Measurements from ENCODE around the gene SYTL1. TPM values are rescaled to one million over a fixed set of nuclear protein-coding genes. Genes with fewer than 3 reads are reported as not detected.

The SYTL1 gene
- total and polyA plus RNA-seq, 9 of the 15 experiments (the other 6 are each of a cell fraction or from before 2014, with no cell fraction given), result 0.04 to 9.3 (median 1.7) TPM

GRCh38 chr1:27383039-27383605 is 41.3 kb downstream of the SYTL1 start, which contains the start of gene CD164L2 (continued):
- TF ChIP-seq, protein P1, sequence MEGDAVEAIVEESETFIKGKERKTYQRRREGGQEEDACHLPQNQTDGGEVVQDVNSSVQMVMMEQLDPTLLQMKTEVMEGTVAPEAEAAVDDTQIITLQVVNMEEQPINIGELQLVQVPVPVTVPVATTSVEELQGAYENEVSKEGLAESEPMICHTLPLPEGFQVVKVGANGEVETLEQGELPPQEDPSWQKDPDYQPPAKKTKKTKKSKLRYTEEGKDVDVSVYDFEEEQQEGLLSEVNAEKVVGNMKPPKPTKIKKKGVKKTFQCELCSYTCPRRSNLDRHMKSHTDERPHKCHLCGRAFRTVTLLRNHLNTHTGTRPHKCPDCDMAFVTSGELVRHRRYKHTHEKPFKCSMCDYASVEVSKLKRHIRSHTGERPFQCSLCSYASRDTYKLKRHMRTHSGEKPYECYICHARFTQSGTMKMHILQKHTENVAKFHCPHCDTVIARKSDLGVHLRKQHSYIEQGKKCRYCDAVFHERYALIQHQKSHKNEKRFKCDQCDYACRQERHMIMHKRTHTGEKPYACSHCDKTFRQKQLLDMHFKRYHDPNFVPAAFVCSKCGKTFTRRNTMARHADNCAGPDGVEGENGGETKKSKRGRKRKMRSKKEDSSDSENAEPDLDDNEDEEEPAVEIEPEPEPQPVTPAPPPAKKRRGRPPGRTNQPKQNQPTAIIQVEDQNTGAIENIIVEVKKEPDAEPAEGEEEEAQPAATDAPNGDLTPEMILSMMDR (IDR thresholded peaks at IDR 0.05 in 2 of 3, conservative IDR thresholded peaks at IDR 0.05 in 1 of 3; ENCODE audit: insufficient read depth in 2 of 3, low read depth in 1 of 3, low read length in 3 of 3), result no peak
- TF ChIP-seq FUS (optimal IDR thresholded peaks at IDR 0.05; ENCODE audit: low read depth, low read length), result no peak
- no peak for TF ChIP-seq NR2F6 (CRISPR knock-in tag; IDR thresholded peaks at IDR 0.05)
- no peak for TF ChIP-seq IRF1 (CRISPR knock-in tag; IDR thresholded peaks at IDR 0.05; ENCODE audit: borderline replicate concordance)
- no peak for TF ChIP-seq POLR3G (IDR thresholded peaks at IDR 0.05; ENCODE audit: extremely low read depth, insufficient read length, insufficient replicate concordance)
- TF ChIP-seq, protein P2, sequence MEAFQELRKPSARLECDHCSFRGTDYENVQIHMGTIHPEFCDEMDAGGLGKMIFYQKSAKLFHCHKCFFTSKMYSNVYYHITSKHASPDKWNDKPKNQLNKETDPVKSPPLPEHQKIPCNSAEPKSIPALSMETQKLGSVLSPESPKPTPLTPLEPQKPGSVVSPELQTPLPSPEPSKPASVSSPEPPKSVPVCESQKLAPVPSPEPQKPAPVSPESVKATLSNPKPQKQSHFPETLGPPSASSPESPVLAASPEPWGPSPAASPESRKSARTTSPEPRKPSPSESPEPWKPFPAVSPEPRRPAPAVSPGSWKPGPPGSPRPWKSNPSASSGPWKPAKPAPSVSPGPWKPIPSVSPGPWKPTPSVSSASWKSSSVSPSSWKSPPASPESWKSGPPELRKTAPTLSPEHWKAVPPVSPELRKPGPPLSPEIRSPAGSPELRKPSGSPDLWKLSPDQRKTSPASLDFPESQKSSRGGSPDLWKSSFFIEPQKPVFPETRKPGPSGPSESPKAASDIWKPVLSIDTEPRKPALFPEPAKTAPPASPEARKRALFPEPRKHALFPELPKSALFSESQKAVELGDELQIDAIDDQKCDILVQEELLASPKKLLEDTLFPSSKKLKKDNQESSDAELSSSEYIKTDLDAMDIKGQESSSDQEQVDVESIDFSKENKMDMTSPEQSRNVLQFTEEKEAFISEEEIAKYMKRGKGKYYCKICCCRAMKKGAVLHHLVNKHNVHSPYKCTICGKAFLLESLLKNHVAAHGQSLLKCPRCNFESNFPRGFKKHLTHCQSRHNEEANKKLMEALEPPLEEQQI (IDR thresholded peaks at IDR 0.05), result no peak
- no peak for TF ChIP-seq ZNF609 (CRISPR knock-in tag; IDR thresholded peaks at IDR 0.05; ENCODE audit: borderline replicate concordance)
- TF ChIP-seq CREB1 (IDR thresholded peaks at IDR 0.05), result 0 out of 2 replicates have a peak, but pooled peaks have one; percentile 15
- no peak for TF ChIP-seq CREB1 (CRISPR knock-in tag; IDR thresholded peaks at IDR 0.05)
- TF ChIP-seq KHSRP (IDR thresholded peaks at IDR 0.05), result no peak
- TF ChIP-seq E2F3 (CRISPR knock-in tag; IDR thresholded peaks at IDR 0.05), result no peak
- TF ChIP-seq SLC30A9 (CRISPR knock-in tag; IDR thresholded peaks at IDR 0.05), result no peak
- no peak for TF ChIP-seq KDM2B (CRISPR knock-in tag; IDR thresholded peaks at IDR 0.05)
- TF ChIP-seq, protein P3, sequence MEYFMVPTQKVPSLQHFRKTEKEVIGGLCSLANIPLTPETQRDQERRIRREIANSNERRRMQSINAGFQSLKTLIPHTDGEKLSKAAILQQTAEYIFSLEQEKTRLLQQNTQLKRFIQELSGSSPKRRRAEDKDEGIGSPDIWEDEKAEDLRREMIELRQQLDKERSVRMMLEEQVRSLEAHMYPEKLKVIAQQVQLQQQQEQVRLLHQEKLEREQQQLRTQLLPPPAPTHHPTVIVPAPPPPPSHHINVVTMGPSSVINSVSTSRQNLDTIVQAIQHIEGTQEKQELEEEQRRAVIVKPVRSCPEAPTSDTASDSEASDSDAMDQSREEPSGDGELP (CRISPR knock-in tag; IDR thresholded peaks at IDR 0.05; ENCODE audit: borderline replicate concordance), result peak; percentile 64; the same call in 1 of the 2 replicates
- TF ChIP-seq HEY1 (CRISPR knock-in tag; IDR thresholded peaks at IDR 0.05; ENCODE audit: borderline replicate concordance), result no peak
- TF ChIP-seq RBFOX2 (IDR thresholded peaks at IDR 0.05; ENCODE audit: low read depth, low read length), result peak; percentile 49
- no peak for TF ChIP-seq WHSC1 (IDR thresholded peaks at IDR 0.05; ENCODE audit: low read length)

Data from K562 (cell line).